GM19238 (cell line): ENCODE measurements around the gene NOTCH1.

Source experiments
- DNase-seq: peaks from one replicate; pipeline ENCODE4 v3.0.0; 2011; ENCODE audit warnings: low spot score; ENCODE audit not compliant: insufficient read length

NOTCH1 gene

DNA sequence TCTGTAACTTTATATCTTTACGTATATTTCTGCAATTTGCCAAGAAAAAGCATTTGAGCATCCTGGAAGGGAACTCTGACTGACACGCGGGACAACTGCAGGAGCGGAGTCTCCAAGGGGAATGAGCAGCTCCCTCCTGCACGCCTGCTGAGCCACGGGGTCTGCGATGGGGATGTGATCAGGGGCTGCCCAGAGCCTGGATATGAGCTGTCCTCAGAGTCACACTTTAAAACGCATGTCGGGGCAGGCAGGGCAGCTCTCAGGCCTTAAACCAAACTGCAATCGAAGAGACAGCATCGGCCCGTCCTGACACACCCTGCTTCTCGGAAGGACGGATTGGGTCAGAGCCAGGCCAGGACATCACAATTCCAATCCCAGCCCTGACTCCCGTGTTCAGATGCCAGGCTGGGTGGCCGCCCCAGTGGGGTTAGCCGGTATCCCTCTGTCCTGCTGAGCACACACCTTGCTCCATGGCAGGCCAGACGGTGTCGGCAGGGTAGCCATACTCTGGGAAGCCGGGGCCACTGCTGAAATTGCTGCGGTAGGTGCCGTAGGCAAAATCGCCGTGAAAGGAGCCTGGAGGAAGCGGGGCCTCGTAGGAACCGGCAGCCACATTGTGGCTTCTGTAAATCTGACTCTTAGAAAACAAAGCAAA lies 80.2 kb downstream of the NOTCH1 start:
- DNase-seq, result no peak

DNA sequence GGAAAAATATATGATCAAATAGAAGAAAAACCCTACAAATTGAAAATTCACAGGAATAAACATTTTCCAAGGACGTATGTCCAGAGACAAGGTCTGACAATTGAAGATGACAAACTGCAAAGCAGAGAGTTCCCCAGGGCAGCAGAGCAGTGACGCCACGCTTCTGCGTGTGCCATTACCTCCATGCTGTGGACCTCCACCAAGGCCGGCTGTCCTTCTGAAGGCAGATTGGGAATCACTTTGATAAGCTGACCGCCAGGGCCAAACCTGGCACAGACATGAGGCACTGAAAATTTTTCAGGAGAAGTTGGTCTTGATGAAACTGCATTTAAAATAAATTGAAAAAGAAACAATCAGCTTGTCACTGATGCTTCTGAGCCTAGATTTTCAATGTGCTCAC lies 81.6 kb downstream of the NOTCH1 start:
- no peak for DNase-seq

DNA sequence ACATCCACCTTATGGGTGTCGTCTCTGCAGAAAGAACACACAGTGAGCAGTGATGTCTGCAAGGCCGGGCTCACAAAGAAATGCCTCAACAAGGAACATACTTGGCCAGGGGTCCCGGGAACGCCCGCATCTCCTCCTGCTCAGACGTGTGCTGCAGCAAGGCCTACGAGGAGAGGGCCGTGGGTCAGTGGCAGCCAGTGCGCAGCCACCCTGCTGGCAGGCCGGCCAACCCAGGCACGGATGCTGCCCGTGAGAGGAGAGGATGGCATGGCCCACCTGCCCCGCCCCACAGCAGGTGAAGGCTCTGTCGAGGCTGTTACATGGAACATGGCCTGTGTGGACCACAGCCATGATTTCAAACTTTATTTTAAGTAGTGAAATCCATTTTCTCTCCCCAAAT lies 82.3 kb downstream of the NOTCH1 start:
- DNase-seq, result no peak

DNA sequence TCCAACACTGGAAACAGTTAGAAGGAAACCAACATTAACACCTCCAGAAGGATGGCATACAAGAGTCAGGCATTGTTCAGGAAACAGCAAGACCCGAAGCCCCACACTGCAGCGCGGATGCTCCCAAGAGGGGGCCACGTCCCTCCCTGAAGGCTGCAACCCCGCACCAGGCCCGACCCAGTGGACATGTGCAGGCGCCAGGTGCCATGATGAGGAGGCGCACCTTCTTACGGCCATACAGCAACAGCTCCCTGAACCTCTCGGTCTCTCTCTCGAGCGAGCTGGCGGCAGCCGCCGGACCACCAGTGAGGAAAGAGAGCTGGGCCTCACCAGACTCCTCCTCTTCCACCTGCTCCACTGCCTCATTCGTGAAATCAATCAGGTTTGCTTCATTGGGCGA lies 83.2 kb downstream of the NOTCH1 start:
- DNase-seq, result no peak

DNA sequence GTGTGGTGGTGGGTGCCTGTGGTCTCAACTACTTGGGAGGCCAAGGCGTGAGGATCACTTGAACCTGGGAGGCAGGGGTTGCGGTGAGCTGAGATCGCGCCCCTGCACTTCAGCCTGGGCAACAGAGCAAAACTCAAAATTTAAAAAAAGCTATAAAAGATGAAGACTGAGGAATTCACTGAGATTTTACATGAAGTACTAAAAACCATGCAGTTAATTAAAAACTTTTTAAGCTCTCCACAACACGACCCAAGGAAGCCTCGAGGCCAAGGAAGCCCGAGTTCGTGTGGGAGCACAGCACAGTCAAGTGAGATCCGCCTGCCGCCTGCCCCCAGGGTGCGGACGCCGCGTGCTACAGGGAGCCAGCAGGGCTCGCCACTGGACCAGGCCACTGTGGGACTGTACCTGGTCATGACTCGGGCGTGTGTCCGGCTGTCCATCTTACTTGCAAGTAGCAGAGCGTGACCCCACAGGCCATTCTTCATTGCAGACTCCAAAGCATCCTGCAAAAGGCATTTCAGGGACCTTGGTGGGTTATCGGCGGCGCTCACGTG lies 85.0 kb downstream of the NOTCH1 start:
- no peak for DNase-seq

DNA sequence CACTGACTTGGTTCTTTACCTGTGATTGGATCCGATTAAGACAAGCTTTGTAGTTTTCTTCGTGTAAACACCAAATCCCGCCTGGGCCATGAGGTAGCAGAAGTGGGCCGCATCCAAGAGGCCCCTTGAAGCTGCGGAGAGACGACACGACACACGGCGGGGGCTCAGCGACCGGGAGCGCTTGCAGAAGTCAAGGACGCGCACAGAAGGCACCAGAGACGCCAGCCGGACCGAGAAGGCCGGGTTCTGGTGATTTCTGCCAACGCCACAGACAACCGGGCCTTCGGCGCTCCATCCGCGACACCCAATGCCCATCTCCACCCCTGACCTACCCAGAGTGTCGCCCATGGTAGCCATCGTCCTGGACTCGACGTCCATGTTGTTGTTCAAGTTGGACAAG lies 86.4 kb downstream of the NOTCH1 start:
- DNase-seq, result no peak

DNA sequence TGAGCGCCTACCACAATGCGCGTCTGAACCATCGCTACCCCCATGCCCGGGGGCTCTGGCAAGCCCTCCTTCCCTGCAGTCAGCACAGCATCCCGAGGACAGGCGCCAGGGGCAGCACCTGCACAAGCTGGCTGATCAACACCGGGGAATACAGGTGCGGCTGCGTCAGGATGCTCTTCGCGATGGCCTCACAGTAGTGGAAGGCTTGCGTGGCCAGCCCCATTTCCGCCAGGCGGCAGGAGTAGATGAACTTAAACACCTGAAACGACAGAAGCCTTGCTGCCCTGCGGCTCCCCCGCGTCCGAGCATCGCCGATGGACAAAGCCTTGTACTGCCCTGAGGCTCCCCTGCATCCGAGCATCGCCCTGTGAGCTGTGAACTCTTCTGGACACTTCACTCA lies 88.5 kb downstream of the NOTCH1 start:
- no peak for DNase-seq

DNA sequence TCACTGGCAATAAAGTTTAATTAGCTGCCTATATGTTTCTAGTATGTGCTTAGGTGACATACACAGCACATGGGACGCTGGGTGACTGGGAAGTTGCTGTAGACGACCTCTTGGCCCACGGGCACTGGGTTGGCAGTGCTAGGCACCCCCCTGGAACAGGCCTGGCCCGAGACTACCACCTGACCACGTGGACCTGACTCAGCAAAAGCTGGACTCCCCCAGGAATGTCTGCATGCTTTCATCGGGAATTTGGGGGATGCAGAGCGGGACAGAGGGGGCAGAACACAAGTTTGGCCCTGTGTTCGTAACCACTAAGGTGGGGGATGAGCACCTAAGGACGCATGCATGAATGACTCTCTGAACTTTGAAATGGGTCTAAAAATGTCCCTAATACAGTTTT lies 89.6 kb downstream of the NOTCH1 start:
- DNase-seq, result no peak

DNA sequence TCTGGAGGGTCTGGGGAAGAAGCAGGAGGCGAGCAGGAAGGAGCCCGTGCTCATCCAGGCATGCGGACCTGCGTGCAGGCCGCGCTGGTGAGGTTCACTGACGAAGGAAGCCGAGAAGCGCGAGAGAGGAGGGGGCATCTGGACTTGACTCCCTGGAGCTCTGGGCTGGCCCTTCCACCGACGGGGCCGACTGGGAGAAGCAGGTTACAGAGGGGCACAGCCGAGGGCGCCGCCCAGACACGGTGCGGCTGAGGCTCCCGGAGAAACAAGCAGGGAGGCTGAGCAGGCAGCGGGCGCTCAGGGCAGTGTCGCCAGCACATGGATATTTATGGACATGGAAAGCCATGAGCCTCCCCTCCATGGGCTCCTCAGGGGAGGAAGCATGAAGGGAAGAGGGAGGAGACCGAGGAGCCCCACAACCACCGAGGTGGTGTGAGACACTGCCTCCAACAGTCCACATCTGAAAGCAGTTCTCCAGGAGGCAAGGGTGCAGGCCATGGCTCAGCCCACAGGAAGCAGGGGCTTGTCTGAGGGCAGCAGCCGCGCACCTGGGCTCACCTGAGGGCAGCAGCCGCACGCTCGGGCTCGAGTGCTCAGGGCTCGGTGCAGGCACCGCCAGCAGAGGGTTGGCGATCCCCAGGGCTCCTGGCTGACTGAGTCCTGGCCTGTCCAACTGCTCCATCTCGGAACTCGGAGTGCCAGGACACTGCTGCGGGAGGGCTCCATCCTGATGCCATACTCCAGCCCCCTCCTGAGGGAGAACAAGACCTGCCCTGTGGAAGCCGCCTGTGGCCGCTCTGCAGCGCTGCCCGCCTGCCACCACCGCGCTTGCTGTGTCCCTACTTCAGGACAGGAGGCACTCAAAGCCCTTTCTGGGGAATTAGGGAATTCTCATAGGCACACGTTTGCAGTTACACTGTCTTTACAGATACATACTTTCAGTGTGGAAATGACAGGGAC lies 90.5 kb downstream of the NOTCH1 start:
- DNase-seq, result no peak

DNA sequence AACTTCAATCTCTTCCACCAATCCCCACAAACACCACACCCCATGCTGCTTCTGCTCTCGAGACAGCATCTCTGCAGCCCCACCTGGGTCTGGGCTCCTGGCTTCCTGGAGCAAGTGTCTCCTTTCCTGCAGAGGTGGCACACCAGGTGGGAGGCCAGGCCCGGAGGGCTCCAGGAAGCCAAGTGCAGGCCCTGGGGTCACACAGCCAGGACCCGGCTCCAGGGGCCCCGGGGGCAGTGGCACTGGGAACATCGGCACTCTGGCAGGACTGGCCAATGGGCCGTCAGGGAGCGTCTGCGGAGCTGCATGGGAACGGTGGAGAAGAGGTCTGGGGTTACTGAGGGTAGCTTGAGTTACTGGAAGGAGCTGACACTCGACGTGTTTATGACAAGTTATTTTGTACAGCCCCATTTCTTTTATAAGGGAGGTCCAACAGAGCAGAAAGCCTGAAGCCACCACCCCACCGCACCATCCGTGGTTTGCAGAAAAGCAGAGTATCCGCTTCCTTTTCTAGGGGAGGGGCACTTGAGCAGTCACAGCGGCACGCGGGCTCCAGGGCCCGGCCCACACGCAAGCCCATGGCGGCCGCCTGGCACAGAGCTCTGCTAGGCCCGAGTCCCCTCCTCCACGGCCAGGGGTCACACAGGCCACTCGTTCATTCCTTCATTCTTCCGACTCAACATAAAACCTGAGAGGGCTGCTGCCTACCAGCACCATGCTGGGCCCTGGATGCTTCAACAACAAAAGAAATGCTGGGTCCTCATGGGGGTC lies 91.6 kb downstream of the NOTCH1 start:
- no peak for DNase-seq

DNA sequence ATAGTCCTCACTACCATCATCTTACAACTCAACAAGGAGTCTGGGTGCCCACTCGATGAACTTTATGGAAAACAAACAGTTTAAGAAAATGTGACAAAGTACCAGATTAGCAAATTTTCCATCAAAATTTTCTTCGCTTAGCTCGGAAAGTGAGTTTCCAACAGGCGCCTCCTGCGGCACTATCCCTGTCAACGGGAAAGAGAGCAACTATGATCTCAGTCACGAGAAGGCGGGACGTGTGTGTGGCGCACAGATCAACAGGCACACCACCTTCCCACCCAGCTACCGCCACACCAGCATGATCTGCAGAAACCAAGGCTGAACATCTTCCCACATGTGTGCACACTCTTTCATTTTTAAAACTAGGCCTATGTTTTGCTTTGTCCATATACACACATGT lies 92.5 kb downstream of the NOTCH1 start:
- DNase-seq, result no peak

DNA sequence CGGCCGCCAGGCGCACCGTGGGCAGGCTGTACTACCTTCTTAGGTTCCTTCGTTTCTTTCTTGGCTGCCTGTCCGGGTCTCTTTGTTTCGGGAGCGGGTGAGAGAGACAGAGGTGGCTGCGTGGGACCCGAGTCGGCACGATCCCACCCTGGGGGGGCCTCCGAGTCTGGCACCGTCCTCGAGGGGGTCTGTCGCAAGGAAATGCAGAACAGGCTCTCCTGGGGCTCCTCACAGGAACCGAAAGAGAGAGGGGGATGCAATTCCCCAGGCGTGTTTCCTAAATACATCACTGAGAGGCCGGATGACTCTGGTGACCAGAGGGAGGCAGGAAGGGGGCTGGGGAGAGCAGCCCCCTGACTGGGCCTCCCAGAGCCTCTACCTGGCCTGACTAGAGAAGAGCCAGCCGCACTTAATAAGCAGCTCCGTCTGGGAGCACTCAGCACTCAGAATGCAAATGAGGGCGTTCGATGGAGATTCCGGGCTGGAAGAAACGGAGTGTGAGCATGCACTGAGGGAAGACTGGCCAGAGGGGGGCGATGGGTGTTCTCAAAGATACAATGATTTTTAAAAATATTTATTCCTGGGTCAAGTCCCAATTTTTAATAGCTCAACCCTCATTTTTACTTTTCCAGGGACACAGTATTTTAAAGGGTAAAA lies 94.5 kb downstream of the NOTCH1 start:
- DNase-seq, result no peak

DNA sequence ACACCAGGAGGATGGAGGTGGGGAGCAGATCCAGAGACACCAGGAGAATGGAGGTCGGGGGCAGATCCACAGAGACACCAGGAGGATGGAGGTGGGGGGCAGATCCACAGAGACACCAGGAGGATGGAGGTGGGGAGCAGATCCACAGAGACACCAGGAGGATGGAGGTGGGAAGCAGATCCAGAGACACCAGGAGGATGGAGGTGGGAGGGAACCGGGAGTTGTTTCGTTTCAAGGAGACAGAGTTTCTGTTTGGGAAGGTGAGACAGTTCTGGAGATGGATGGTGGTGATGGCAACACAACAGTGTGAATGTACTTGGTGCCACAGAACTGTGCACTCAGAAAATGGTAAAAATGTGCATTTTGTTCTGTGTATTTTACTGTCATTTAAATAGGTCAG lies 97.2 kb downstream of the NOTCH1 start:
- no peak for DNase-seq

DNA sequence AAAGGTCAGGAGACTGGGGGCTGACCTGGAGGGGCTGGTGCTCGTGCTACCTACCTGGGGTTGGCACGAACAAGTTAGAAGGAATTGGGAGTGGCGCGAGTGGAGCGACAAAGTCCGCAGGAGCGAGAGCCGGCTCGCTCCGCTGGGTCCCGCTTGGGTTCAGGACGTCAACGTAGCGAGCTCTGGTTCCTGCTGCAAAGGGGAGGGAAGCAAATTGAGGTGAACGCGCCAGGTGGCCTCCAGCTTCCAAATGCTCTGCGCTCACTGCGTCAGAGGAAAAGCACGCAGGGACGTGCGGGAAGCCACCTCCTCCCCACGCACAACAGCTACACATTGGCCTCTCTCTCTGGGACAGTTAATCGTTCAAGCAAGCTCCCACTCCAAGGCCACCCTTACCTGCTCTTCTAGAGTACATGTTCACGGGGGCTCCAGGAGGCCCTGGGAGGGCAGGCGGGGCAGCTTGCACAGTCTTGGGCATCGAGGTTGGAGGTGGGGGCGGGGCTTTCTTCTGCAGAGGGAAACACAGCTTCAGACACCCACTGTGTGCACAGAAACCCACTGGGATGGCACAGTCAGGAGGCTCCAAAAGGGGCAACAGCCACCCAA lies 98.6 kb downstream of the NOTCH1 start:
- DNase-seq, result no peak

DNA sequence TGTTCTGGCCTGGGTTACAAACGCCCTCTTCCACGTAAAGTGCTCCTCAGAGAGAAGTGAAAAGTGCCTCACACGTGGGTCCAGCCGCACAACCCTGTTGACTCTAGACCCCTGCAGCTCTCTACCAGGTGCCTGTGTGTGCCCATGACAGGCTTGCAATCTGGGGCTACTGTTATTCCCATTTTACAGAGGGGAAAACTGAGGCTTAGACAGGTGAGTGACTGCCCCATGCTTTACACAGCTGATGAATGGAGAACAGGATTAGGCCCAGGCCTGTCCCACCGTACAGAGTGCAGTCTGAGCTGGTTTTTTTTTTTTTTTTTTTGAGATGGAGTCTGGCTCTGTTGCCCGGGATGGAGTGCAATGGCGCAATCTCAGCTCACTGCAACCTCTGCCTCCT lies 100.0 kb downstream of the NOTCH1 start:
- DNase-seq, result no peak
